NCI-H1105 treated with DMSO at 0.1 percent for 48 hours (cell line): ENCODE results near the gene BIRC7.

ENCODE experiments used
- DNase-seq: peaks from one replicate; lab custom pipeline; 2025; lab: John Stamatoyannopoulos, UW

BIRC7 gene

DNA sequence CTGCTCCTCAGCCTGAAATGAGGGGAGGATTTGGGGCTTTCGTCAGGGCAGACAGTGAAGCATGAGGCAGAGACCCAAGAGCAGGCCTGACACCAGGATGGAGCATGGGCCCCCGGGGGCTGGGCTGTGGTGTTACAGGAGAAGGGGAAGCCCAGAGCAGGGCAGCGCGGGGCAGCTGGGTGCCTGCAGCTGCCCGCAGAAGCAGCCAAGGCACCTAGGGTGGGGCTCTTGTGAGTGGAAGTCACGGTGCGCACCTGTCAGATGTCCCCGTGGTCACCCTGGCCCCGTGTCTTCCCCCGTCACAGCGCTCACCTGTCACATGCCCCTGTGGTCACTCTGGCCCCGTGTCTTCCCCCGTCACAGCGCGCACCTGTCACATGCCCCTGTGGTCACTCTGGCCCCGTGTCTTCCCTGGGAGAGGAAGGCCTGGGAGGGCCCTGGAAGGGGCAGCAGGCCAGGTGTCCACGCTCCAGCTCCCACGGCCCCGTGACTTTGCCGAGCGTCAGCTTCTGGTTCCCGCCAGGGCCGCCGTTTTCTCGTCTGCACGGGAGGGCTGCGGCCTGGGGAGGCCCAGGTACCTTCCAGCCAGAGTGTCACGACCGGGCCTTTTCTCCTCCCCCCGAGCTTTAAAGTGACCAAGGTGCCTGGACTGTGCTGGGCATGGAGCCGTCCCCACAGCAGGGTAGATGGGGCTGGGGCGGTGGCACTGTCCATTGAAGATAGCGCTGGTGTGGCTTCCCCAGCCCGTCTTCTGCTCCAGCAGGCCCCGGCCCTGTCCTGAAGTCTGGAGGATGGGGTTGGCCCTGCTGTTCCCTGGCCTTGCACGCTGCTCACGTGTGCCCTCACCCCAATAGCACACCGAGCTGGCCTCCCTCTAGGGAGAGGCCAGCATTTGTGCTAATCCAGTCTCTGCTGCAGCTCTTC lies 46.3 kb downstream of the BIRC7 start:
- DNase-seq: no peak

GRCh38 chr20:63282946-63283345 lies 47.2 kb downstream of the BIRC7 start:
- DNase-seq: no peak

GRCh38 chr20:63283397-63284082 lies 47.8 kb downstream of the BIRC7 start:
- no peak for DNase-seq

GRCh38 chr20:63284083-63284440 lies 48.4 kb downstream of the BIRC7 start:
- no peak for DNase-seq

DNA sequence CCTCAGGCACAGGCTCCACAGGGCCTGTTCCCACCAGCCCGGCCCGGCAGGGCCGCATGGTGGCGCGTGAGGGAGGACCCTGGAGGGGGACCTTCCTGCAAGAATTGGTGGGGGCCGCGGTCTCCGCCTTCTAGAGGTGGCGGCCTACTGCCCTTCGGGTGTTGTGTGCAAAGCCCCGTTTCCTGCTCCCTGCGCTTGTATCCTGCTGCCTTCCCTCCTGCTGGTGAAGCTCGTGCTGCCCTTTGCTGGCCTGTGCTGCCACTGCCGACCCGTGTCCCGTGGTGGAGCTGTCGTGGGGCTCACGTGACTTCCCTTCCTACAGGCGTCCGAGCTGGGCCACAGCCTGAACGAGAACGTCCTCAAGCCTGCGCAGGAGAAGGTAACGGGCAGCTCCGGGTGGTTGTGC lies 48.8 kb downstream of the BIRC7 start:
- DNase-seq: no peak

- no peak for DNase-seq
Measured at GRCh38 chr20:63284981-63285524, 49.3 kb downstream of the BIRC7 start.

GRCh38 chr20:63285636-63286615 lies 50.2 kb downstream of the BIRC7 start:
- no peak for DNase-seq

- DNase-seq: no peak
Measured at GRCh38 chr20:63286781-63287696, 51.3 kb downstream of the BIRC7 start.

DNA sequence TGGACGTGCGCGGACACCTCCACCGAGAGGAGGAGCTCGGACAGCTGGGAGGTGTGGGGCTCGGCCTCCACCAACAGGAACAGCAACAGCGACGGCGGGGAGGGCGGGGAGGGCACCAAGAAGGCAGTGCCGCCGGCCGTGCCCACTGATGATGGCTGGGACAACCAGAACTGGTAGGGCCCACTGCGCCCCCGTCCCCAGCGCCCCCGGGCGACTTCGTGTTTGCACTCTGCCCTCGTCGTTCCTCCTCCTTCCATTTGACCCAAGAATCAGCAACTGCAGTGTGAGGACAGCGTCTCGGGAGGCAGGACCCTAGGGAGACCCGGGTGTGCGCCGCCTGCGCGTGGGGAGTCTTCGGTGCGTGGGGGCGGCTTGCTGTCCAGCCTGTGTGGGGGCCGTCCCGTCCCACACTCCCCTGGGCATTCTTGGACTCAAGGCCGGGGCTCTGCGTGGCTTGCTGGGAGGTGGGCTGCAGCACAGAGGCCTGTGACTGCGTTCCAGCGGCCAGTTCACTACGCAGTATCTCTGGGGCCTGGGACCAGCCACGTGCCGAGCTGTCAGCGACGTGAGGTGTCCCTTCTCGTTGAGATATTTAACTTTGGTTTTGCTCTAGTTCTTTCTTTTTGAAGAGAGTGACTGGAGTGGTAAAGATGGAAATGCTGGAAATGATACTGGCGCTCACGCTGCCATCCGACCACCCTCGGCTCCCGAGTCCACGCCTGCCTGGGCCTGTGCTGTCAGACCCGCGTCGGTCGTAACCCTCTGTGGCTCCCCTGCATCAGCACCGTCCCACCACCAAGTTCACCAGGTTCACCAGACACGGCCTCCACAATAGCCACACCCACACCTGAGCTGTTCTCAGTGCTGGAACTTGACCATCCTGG lies 52.2 kb downstream of the BIRC7 start:
- no peak for DNase-seq

GRCh38 chr20:63288581-63289251 lies 53.0 kb downstream of the BIRC7 start:
- DNase-seq: no peak

- DNase-seq: no peak
Measured at GRCh38 chr20:63289311-63290135, 53.8 kb downstream of the BIRC7 start.
